GM15510 (cell line): Measurements from ENCODE around the gene SMIM20.

Experiments
- POLR2A ChIP-seq: IDR thresholded peaks from 3 replicates; pipeline ENCODE4 v1.6.1; 2011; ENCODE audit warnings: borderline replicate concordance; ENCODE audit not compliant: insufficient read length; ENCODE audit errors: extremely low read depth

Gene SMIM20

GRCh38 chr4:25913851-25914669, at the start of gene SMIM20:
Gene SMIM20 (plus strand): TSS chr4:25914220. CDS start chr4:25914314, 94 bp downstream.
- peak; percentile 81 for TF ChIP-seq POLR2A

DNA sequence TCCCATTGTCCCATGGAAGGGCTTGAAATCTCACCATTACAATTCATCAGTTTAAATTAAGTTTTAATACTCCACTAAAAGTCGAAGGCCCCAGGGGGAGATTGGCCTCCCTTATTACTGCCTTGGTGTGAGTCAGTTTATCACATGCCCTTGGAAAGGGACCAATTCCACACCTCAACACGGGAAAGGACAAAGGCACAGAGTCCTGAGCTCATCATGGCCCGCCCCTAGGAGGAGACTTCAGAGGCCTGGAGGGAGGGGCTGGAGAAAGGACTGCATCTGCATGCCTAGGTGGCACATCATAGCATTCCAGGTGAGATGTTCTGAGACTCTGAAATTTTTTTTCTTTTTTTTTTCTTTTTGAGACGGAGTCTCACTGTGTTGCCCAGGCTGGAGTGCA, 48.4 kb upstream of the SMIM20 start:
- TF ChIP-seq POLR2A = no peak

GRCh38 chr4:25867781-25868294, 46.2 kb upstream of the SMIM20 start:
- TF ChIP-seq POLR2A = no peak

DNA sequence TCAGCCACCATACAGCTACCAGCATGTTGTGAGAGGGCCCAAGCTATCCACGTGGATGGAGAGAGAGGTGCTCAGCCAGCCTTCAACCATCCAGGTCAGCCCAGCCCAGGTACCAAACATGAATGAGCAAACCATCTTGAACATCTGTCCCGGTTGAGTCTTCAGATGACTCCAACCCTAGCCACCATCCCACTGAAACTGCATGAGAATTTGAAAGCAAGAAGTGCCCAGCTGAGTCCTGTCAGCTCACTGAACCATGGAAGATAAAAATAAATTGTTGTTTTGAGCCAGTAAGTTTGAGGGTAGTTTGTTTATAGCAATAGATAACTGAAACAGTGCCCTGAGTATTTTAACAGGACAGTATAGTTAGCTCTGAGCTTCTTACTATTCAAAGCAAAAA, 43.9 kb upstream of the SMIM20 start:
- TF ChIP-seq POLR2A = no peak

DNA sequence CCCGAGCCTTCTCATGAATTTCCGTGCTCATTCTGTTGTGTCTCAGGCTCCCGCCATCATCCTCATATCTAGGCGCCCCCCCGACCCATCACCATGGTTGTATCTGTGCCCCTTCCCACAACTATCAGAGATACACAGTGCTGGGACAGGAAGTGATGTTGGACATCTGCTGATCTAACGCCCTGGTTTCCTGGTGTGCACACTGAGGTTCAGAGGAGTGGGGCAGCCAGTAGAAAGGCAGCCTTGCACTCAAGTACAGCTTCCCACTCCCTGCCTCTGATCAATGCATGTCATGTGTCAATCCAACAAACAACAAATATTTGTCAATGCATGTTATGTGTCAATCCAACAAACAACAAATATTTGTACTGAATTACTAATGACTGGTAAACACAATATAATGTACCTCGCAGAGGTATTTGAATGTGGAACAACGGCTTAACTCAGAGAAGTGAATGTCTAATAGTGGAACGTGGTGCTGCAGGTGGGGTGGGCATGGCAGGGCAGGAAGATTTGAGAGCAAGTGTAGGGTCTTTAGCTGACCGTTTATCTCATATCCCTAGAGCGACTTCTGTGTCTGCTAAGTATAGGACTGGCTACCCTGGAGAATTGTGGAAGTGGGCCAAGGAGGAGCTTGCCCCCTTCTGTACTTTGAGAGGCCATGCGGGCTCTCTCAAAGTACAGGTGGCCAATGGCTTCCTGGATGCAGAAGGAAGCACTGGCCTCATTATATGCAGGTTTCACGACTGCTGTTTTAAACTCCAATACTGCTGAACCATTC, 41.0 kb upstream of the SMIM20 start:
- no peak for TF ChIP-seq POLR2A

- no peak for TF ChIP-seq POLR2A
These were observed 40.3 kb upstream of the SMIM20 start for GRCh38 chr4:25873632-25874129.

- TF ChIP-seq POLR2A = no peak
These were observed 39.4 kb upstream of the SMIM20 start for GRCh38 chr4:25874655-25875054.

- no peak for TF ChIP-seq POLR2A
These were observed 38.7 kb upstream of the SMIM20 start for GRCh38 chr4:25875281-25875745.

DNA sequence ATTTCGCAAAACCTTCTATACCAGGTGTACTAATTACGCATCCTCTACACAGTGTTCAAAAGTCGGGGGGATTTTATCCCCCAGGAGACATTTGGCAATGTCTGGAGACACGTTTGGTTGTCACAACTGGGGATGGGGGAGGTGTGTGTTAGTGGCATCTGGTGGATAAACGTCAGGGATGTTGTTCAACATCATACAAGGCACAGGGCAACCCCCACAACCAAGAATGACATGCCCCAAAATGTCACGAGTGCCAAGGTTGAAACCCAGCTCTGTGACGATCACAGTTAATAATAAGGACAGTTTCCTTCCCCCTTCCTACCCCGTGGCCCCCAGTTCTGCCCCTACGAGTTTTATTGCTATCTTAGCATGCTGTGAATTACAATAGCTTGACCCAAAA, 35.3 kb upstream of the SMIM20 start:
- no peak for TF ChIP-seq POLR2A

- no peak for TF ChIP-seq POLR2A
These were observed 34.9 kb upstream of the SMIM20 start for GRCh38 chr4:25879091-25879584.

- no peak for TF ChIP-seq POLR2A
These were observed 34.4 kb upstream of the SMIM20 start for GRCh38 chr4:25879587-25879986.

- TF ChIP-seq POLR2A = no peak
These were observed 33.9 kb upstream of the SMIM20 start for GRCh38 chr4:25879991-25880651.

GRCh38 chr4:25881193-25881592, 32.8 kb upstream of the SMIM20 start:
- no peak for TF ChIP-seq POLR2A

DNA sequence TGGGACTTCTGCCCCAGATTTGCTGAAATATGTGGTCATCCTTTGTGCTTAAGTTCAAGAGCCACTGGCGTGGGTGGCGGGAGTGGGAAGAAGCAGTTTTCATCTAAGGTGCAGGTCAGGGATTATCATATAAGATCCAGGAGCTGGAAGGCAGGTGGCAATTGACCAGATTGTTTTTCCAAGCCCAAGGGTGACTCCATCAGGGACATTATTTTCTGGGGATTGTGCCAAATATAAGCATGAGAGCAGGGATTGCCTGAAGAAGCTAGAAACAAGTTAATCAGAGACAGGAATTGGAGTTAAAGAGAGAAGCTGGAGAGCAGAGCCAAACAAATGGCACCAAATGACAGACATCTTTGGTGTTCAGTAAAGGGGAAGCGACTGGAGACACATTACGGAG, 31.8 kb upstream of the SMIM20 start:
- TF ChIP-seq POLR2A = no peak
